Smooth muscle cell (in vitro differentiated cells): ENCODE results near the gene HUNK. TPM values are rescaled to one million over a fixed set of nuclear protein-coding genes. Genes with fewer than 3 reads are reported as not detected.

Source experiments
- DNase-seq: peaks from one replicate; lab custom pipeline; 2025; ENCODE audit not compliant: unreplicated experiment; lab: John Stamatoyannopoulos, UW
- H2AFZ ChIP-seq: fragments of 200-600 bp; sonication (generic); 2 replicates; pipeline ENCODE4 v1.6.0; 2016; ENCODE audit warnings: antibody characterized with exemption, low read depth, mild to moderate bottlenecking
- H3F3A ChIP-seq: fragments of 200-600 bp; sonication (generic); 2 replicates; pipeline ENCODE4 v1.6.0; 2017; ENCODE audit warnings: antibody characterized with exemption, low read depth
- H3K27ac ChIP-seq: fragments of 200-600 bp; sonication (generic); 2 replicates; pipeline ENCODE4 v1.5.1; 2016; ENCODE audit warnings: low read depth, mild to moderate bottlenecking
- H3K27me3 ChIP-seq: fragments of 200-600 bp; sonication (generic); 2 replicates; pipeline ENCODE4 v1.6.1; 2016; ENCODE audit warnings: low read depth, mild to moderate bottlenecking
- H3K36me3 ChIP-seq: fragments of 200-600 bp; sonication (generic); 2 replicates; pipeline ENCODE4 v1.5.1; 2016; ENCODE audit warnings: low read depth
- H3K4me1 ChIP-seq: fragments of 200-600 bp; sonication (generic); 2 replicates; pipeline ENCODE4 v1.5.1; 2016; ENCODE audit warnings: low read depth
- H3K4me2 ChIP-seq: fragments of 200-600 bp; sonication (generic); 2 replicates; pipeline ENCODE4 v1.6.0; 2016; ENCODE audit warnings: mild to moderate bottlenecking
- H3K4me3 ChIP-seq: fragments of 200-600 bp; sonication (generic); 2 replicates; pipeline ENCODE4 v1.5.1; 2016; ENCODE audit warnings: mild to moderate bottlenecking
- H3K79me2 ChIP-seq: fragments of 200-600 bp; sonication (generic); 2 replicates; pipeline ENCODE4 v1.6.0; 2016; ENCODE audit warnings: low read depth, mild to moderate bottlenecking
- H3K9ac ChIP-seq: fragments of 200-600 bp; sonication (generic); 2 replicates; pipeline ENCODE4 v1.6.0; 2016; ENCODE audit warnings: low read depth
- H3K9me3 ChIP-seq: fragments of 200-600 bp; sonication (generic); replicated peaks from 2 replicates; pipeline ENCODE4 v1.5.1; 2016; ENCODE audit warnings: low read depth
- H4K20me1 ChIP-seq: fragments of 200-600 bp; sonication (generic); 2 replicates; pipeline ENCODE4 v1.6.0; 2016; ENCODE audit warnings: low read depth
- CTCF ChIP-seq: fragments of 200-600 bp; sonication (generic); IDR thresholded peaks from 2 replicates; pipeline ENCODE4 v1.5.1; 2017; ENCODE audit warnings: borderline replicate concordance, mild to moderate bottlenecking, antibody characterized with exemption; ENCODE audit not compliant: insufficient read depth, poor library complexity, severe bottlenecking
- WGBS: methylation state at CpG from one replicate; pipeline ENCODE4 v1.1.7; 2016; ENCODE audit warnings: low lambda C conversion rate; 5-methylcytosine and 5-hydroxymethylcytosine counted together
- polyA plus RNA-seq: library from polyadenylated mRNA; unstranded; fragments of >200 nt; fragmentation: Nextera tagmentation; extraction: Ambion mirVana; gene quantifications from 2 replicates; pipeline ENCODE4 v1.2.1, GENCODE V29; 2016
- total RNA-seq: library from RNA; depleted of rRNA; stranded (reverse); fragments of >200 nt; gene quantifications from 2 replicates; pipeline ENCODE4 v1.2.3, GENCODE V29; 2014

Gene HUNK
- total and polyA plus RNA-seq, 2 experiments from 2014 or later = 5.5 to 11.6 TPM

- Histone ChIP-seq H3K4me3 (no peak overlapping the region), H4K20me1 (no peaks in the 10 kb centered on the region), H3K9me3 (no peaks in the 10 kb centered on the region), H3K27me3 (no peaks in the 10 kb centered on the region), H3K4me2 (no peak overlapping the region), H3K36me3 (no peaks in the 10 kb centered on the region), H3K4me1 (peaks cover 5% of the 10 kb centered on the region), H3K27ac (no peak overlapping the region), H3K9ac (no peak overlapping the region), H3F3A (no peaks in the 10 kb centered on the region), H2AFZ (no peak overlapping the region), H3K79me2 (no peaks in the 10 kb centered on the region)
- no peak for DNase-seq
- over 99% methylated on average over 7 of the region's 7 CpGs for WGBS
- no peak for TF ChIP-seq CTCF
Measured at GRCh38 chr21:31972622-31973021, 99.8 kb downstream of the HUNK start.

- DNase-seq = no peak
- Histone ChIP-seq H2AFZ (no peak overlapping the region), H3K9ac (no peak overlapping the region), H3K27me3 (no peaks in the 10 kb centered on the region), H3K4me2 (no peak overlapping the region), H3K36me3 (no peaks in the 10 kb centered on the region), H3F3A (no peaks in the 10 kb centered on the region), H3K4me1 (peaks cover 5% of the 10 kb centered on the region), H3K27ac (no peak overlapping the region), H4K20me1 (no peaks in the 10 kb centered on the region), H3K4me3 (no peak overlapping the region), H3K9me3 (no peaks in the 10 kb centered on the region), H3K79me2 (no peaks in the 10 kb centered on the region)
- TF ChIP-seq CTCF = no peak
- WGBS = 91% methylated on average over 6 of the region's 6 CpGs
Measured at GRCh38 chr21:31973402-31973944, 100.7 kb downstream of the HUNK start.

- Histone ChIP-seq H2AFZ (no peak overlapping the region), H3K27ac (no peak overlapping the region), H3K79me2 (no peaks in the 10 kb centered on the region), H3K4me2 (no peak overlapping the region), H3K4me3 (no peak overlapping the region), H3K9ac (no peak overlapping the region), H3F3A (no peaks in the 10 kb centered on the region), H3K9me3 (no peaks in the 10 kb centered on the region), H4K20me1 (no peaks in the 10 kb centered on the region), H3K36me3 (no peaks in the 10 kb centered on the region), H3K27me3 (no peaks in the 10 kb centered on the region), H3K4me1 (peaks cover 5% of the 10 kb centered on the region)
- TF ChIP-seq CTCF = no peak
- DNase-seq = no peak
- 86% methylated on average over 16 of the region's 16 CpGs for WGBS
Measured at GRCh38 chr21:31974454-31974985, 101.7 kb downstream of the HUNK start.

- H4K20me1 ChIP-seq = no peaks in the 10 kb centered on the region
- no peaks in the 10 kb centered on the region for H3K79me2 ChIP-seq
- no peaks in the 10 kb centered on the region for H3K36me3 ChIP-seq
- no peak overlapping the region for H2AFZ ChIP-seq
- no peak overlapping the region for H3K4me3 ChIP-seq
- H3K27me3 ChIP-seq = no peaks in the 10 kb centered on the region
- WGBS = 97% methylated on average over 6 of the region's 6 CpGs
- H3K27ac ChIP-seq = no peak overlapping the region
- peaks cover 5% of the 10 kb centered on the region for H3K4me1 ChIP-seq
- H3K9ac ChIP-seq = no peak overlapping the region
- H3K4me2 ChIP-seq = no peak overlapping the region
- DNase-seq = no peak
- no peaks in the 10 kb centered on the region for H3K9me3 ChIP-seq
- H3F3A ChIP-seq = no peaks in the 10 kb centered on the region
- TF ChIP-seq CTCF = no peak
Measured at GRCh38 chr21:31975491-31975890, 102.7 kb downstream of the HUNK start.
